Ovary (tissue), 9 donors: ENCODE measurements around the gene COX6B2. TPM values are rescaled to one million over a fixed set of nuclear protein-coding genes. Genes with fewer than 3 reads are reported as not detected.
A peak's percentile ranks its signal among the peaks of the same experiment; 100 is the strongest.

Experiments used
- DNase-seq, 5 donors: peaks; one replicate each; pipeline ENCODE4 v3.0.0-alpha.2; 2019 to 2020
- H3K27ac ChIP-seq, 2 donors: fragments of 200-600 bp; one replicate each; pipeline versions ENCODE4 v1.5.1 to v1.8.0; 2019 to 2022
- H3K27me3 ChIP-seq: fragments of 200-600 bp; one replicate; pipeline ENCODE4 v1.8.0; 2022
- H3K36me3 ChIP-seq: fragments of 200-600 bp; sonication (generic); one replicate; pipeline ENCODE4 v1.5.1; 2019
- H3K4me1 ChIP-seq: one replicate; pipeline ENCODE4 v1.8.1; 2013; ENCODE audit warnings: mild to moderate bottlenecking, moderate library complexity; ENCODE audit not compliant: insufficient read depth
- H3K4me3 ChIP-seq: fragments of 200-600 bp; sonication (generic); one replicate; pipeline ENCODE4 v1.5.1; 2017
- H3K9me3 ChIP-seq, 2 donors: fragments of 200-600 bp in 1 of 2; sonication (generic) in 1 of 2; one replicate each; pipeline versions ENCODE4 v1.5.1 to v1.8.1; 2013 to 2019; ENCODE audit warnings: mild to moderate bottlenecking in 1 of 2, moderate library complexity in 1 of 2
- EP300 ChIP-seq: sonication (generic); formaldehyde crosslinking; IDR thresholded peaks from one replicate; pipeline ENCODE4 v1.6.1; 2017; ENCODE audit warnings: antibody characterized with exemption
- POLR2A ChIP-seq: fragments of 450-650 bp; IDR thresholded peaks from one replicate; pipeline ENCODE4 v1.6.1; 2017; ENCODE audit warnings: antibody characterized with exemption, mild to moderate bottlenecking, moderate library complexity
- WGBS, 3 donors: extraction: QIAGEN DNeasy Blood & Tissue Kit in 1 of 3; methylation state at CpG; one replicate each; pipeline versions ENCODE4 v1.1.5 to v1.1.7; 2013 to 2017; 5-methylcytosine and 5-hydroxymethylcytosine counted together
- intact Hi-C, 4 donors: fragments of 100-400 bp; cut with DNase I; formaldehyde crosslinking; loops; one replicate each; pipeline versions ENCODE4 v1.11.0 to v1.15.1; 2022 to 2023
- polyA plus RNA-seq, 2 donors: library from polyadenylated mRNA; stranded (reverse); fragments of 200-250 nt in 1 of 2; fragments of 350-450 nt in 1 of 2; fragmentation: Illumina TruSeq in 1 of 2; extraction: RNeasy Lipid Tissue Mini Kit (QIAGEN cat#74804) in 1 of 2; gene quantifications; one replicate each; pipeline ENCODE4 v1.2.3, GENCODE V29; 2013 to 2014
- total RNA-seq, 7 donors: library from RNA; depleted of rRNA in 2 of 7; stranded (reverse); fragments of >200 nt in 2 of 7; fragmentation: NEBNext Ultra II Directional in 3 of 7; extraction: Animal tissue kit (Norgen Biotek cat#: 25700) in 3 of 7; gene quantifications; one replicate each; pipeline versions ENCODE4 v1.1.0 to v1.2.4, GENCODE V29; 2016 to 2023
- TF ChIP-seq, protein P1 (sequence below), 3 donors: fragments of 450-650 bp in 2 of 3; fragments of 200-600 bp in 1 of 3; IDR thresholded peaks; one replicate each; pipeline versions ENCODE4 v1.5.1 to v1.8.0; 2016 to 2022; ENCODE audit warnings: antibody characterized with exemption in 3 of 3, mild to moderate bottlenecking in 1 of 3
- donor health status: DM: no; HTN: no; CAD: no; lungs with moderate emphysema.
- donor health status: DM: no; HTN: no; CAD: no.
- donor health status: Bipolar disorder and iron deficiency.
- donor health status: DM: yes; HTN: yes; CAD: no.
- donor health status: DM: no; HTN: no; CAD: no.
- donor health status: DM: yes; HTN: yes; CAD: no.

Gene COX6B2
- total and polyA plus RNA-seq, 9 donors, result 0.10 to 1.5 (median 0.36) TPM; not detected in 2

DNA sequence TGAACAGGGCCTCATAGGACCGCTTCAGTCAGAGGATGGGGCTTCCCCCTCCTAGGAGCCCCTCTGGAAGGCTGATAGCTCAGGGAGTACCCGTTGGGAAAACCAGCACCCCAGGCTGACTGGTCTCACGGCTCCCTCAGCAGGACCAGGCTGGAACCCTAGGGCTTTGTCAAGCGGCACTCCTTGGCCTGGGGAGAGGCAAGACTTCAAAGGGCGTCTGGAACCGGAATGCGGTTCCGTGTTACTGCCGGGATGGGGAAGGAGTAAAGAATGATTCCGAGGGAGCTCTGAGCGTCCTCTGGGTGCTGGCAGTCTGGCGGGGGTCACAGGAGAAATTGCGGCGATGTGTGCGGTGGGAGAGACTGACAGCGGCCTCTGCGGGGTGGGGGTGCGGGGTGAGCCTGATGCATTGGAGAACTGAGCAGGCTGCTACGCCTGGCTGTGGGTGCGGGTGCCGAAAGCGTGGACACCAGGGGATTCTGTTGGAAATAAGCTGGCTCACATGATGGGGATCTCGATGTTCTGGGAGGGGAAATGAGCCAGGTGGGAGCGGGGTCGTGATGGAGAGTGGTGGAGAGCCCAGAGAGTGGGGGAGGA, 1.9 kb downstream of the COX6B2 start:
- Histone ChIP-seq H3K4me3 (no peak overlapping the region), H3K36me3 (no peaks in the 10 kb centered on the region), H3K27ac (no peak overlapping the region), H3K9me3 (no peaks in the 10 kb centered on the region), H3K4me1 (no peaks in the 10 kb centered on the region), H3K27me3 (no peaks in the 10 kb centered on the region)
- no peak for TF ChIP-seq POLR2A
- no peak for TF ChIP-seq EP300
- TF ChIP-seq, protein P1, sequence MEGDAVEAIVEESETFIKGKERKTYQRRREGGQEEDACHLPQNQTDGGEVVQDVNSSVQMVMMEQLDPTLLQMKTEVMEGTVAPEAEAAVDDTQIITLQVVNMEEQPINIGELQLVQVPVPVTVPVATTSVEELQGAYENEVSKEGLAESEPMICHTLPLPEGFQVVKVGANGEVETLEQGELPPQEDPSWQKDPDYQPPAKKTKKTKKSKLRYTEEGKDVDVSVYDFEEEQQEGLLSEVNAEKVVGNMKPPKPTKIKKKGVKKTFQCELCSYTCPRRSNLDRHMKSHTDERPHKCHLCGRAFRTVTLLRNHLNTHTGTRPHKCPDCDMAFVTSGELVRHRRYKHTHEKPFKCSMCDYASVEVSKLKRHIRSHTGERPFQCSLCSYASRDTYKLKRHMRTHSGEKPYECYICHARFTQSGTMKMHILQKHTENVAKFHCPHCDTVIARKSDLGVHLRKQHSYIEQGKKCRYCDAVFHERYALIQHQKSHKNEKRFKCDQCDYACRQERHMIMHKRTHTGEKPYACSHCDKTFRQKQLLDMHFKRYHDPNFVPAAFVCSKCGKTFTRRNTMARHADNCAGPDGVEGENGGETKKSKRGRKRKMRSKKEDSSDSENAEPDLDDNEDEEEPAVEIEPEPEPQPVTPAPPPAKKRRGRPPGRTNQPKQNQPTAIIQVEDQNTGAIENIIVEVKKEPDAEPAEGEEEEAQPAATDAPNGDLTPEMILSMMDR (IDR thresholded peaks at IDR 0.05), result no peak
- DNase-seq, result peak in 1 of 5 donors; percentile 15
- 38 to 60% (median 41%) methylated on average over 25 of the region's 25 CpGs for WGBS, 3 donors
- intact Hi-C loops, result no loop called here

DNA sequence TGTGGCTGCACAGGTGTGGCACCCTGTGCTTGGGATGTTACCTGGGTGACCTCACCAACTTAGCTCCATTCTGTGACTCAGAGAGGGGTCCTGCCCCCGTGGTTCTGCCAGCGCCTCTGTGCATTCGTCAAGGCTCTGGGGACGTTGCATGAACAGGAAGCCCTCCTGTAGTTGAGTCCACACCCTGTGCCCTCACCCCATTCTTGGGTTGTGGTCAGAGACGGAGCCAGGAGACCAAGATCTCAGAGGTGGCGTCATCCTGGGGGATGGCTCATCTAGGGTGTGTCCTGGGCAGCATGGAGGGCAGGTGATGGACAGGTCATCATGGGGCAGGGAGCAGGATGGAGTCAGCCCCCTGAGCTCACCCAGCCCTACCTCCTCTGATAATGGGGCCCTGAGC, 2.5 kb downstream of the COX6B2 start:
- Histone ChIP-seq H3K36me3 (no peaks in the 10 kb centered on the region), H3K27ac (no peak overlapping the region), H3K4me1 (no peaks in the 10 kb centered on the region), H3K27me3 (no peaks in the 10 kb centered on the region), H3K4me3 (no peak overlapping the region), H3K9me3 (no peaks in the 10 kb centered on the region)
- TF ChIP-seq, protein P1 (IDR thresholded peaks at IDR 0.05), result no peak
- TF ChIP-seq EP300, result no peak
- TF ChIP-seq POLR2A, result no peak
- WGBS, 3 donors, result 73 to 83% (median 79%) methylated on average over 6 of the region's 6 CpGs
- intact Hi-C loops, result no loop called here
- no peak for DNase-seq

DNA sequence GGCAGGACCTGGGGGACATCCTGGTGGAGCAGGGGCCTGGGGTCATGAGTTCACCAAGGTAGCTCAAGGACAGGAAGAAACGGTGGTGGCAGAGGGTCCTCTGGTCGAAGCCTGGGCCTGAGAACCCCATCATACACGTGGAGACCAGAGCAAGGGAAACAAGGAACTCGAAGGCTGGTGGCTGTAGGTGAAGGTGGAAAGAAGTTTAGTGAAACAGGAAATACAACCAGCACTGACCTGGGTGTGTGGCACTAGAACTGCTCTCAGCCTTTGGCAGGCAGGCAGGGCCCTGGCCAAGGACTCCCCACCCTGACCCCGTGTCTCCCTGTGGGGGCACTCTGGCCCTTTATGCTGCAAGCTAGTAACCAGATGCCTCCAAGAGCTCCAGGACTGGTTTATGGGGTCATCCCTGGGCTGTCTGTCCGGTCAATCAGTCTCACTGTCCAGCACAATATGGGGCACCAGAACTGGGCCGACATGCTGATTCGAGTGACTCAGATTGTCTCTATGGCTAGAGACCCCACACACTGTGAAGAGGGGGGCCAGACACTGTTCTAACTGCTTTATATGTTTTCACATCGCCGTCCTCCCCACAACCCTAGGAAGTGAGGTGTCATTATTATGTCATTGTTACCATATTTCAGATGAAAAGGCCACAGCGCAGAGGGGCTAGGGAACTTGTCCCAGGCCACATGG, 3.8 kb downstream of the COX6B2 start:
- Histone ChIP-seq H3K27ac (no peak overlapping the region), H3K4me1 (no peaks in the 10 kb centered on the region), H3K4me3 (no peak overlapping the region), H3K36me3 (no peaks in the 10 kb centered on the region), H3K9me3 (no peaks in the 10 kb centered on the region), H3K27me3 (no peaks in the 10 kb centered on the region)
- TF ChIP-seq EP300 (no peak), POLR2A (no peak)
- TF ChIP-seq, protein P1 (IDR thresholded peaks at IDR 0.05), result no peak
- no peak for DNase-seq
- 66 to 69% (median 68%) methylated on average over 11 of the region's 11 CpGs for WGBS, 3 donors
- intact Hi-C loops, result no loop called here

DNA sequence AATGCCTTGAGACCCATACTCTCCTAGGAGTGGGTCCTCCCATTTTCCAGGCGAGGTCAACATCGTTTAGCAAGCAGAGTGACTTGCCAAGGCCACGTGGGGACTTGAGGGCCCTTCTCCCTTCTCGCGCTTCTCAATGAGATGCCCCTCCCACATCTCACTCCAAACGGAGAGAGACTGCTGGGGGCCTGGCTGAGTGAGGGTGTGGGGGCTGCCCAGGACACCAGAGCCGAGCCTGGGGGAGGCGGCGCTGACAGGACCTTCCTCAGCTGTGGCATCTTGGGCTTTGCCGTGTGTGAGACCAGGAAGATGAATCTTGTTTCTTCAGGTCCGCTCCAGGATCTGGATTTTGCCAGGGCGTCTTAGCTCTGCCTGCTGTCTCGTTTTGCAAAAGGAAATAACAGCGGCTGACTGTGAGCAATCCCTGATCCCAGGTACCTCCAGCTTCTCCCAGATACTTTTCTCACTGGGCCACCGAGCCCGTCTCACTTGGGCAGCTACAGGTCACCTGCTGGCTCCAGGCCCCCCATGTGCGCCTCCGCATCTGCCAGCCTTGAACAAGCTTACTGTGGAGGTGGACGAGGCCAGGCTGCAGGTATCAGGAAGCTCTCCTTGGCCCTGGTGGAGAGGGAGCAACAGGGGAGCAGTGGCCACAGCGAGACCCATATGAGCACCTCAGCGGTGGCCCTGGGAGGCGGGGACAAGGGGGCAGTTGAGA, 6.0 kb downstream of the COX6B2 start:
- intact Hi-C loops, result no loop called here
- Histone ChIP-seq H3K4me3 (no peak overlapping the region), H3K4me1 (no peaks in the 10 kb centered on the region), H3K9me3 (no peaks in the 10 kb centered on the region), H3K27me3 (no peaks in the 10 kb centered on the region), H3K36me3 (no peaks in the 10 kb centered on the region), H3K27ac (no peak overlapping the region)
- 57 to 63% (median 58%) methylated on average over 22 of the region's 22 CpGs for WGBS, 3 donors
- TF ChIP-seq POLR2A (no peak), EP300 (no peak)
- TF ChIP-seq, protein P1 (IDR thresholded peaks at IDR 0.05), result no peak
- no peak for DNase-seq
